GM23248 (cell line): ENCODE data around the gene ANAPC7.

Experiments
- EZH2 ChIP-seq: fragments of 200-600 bp; sonication (generic); IDR thresholded peaks from 2 replicates; pipeline ENCODE4 v1.6.1; 2018; ENCODE audit warnings: antibody characterized with exemption, mild to moderate bottlenecking; ENCODE audit not compliant: insufficient read depth, poor library complexity, severe bottlenecking
- EZH2phosphoT487 ChIP-seq: fragments of 200-600 bp; sonication (generic); IDR thresholded peaks from 2 replicates; pipeline ENCODE4 v1.6.1; 2018; ENCODE audit warnings: antibody characterized with exemption, moderate library complexity, mild to moderate bottlenecking, low read depth; ENCODE audit not compliant: insufficient read depth

- TF ChIP-seq EZH2 (no peak), EZH2phosphoT487 (no peak)
Observed at GRCh38 chr12:110366321-110367142, 37.0 kb downstream of the ANAPC7 start.
